ENCODE results near the gene RGS16. TPM values are rescaled to one million over a fixed set of nuclear protein-coding genes. Genes with fewer than 3 reads are reported as not detected.

The RGS16 gene
- total RNA-seq, 8 experiments from 2014 or later = 2.1 to 48.1 (median 24.5) TPM

- H3K4me1 ChIP-seq (replicated peaks in 1 of 2) = peaks cover 33 to 35% of the 10 kb centered on the region in 2 donors
- WGBS, 10 experiments = 0 to 44% (median 19%) methylated on average over 1 to 6 of the region's 6 CpGs; no CpG with 5 or more reads in 1 of the 10 experiments
- no peak overlapping the region for H3K4me3 ChIP-seq
- in situ Hi-C loops (cut with MboI; ENCODE audit: low pct_unique_long_range_greater_than_20kb in 2 of 9, low sequenced_read_pairs in 9 of 9, unreplicated experiment in 9 of 9) = loop anchor here in 2 of 9 experiments (5.0 to 10.0 kb wide), 2 partner anchors 183 to 186 kb away; partner anchors contain the start of gene NPL (in 2 of the 2)
- no peak overlapping the region for H3K27ac ChIP-seq
- ATAC-seq (replicated peaks in 6 of 8) = peak in 3 of 8 experiments; percentile 16 to 26 (median 21)
These were observed 2.8 kb downstream of the RGS16 start for GRCh38 chr1:182601416-182601786.

- in situ Hi-C loops (cut with MboI; ENCODE audit: low pct_unique_long_range_greater_than_20kb in 2 of 9, low sequenced_read_pairs in 9 of 9, unreplicated experiment in 9 of 9) = loop anchor here in 2 of 9 experiments (5.0 to 10.0 kb wide), 2 partner anchors 184 to 186 kb away; partner anchors contain the start of gene NPL (in 2 of the 2)
- no peak overlapping the region for H3K4me3 ChIP-seq
- H3K27ac ChIP-seq = no peak overlapping the region
- 0 to 100% (median 74%) methylated on average over 1 to 4 of the region's 5 CpGs; no CpG with 5 or more reads in 1 of the 10 experiments for WGBS, 10 experiments
- H3K4me1 ChIP-seq (replicated peaks in 1 of 2) = peaks cover 30 to 31% of the 10 kb centered on the region in 2 donors
- no peak for ATAC-seq (replicated peaks in 6 of 8)
These were observed 3.3 kb downstream of the RGS16 start for GRCh38 chr1:182600745-182601415.

GRCh38 chr1:182600036-182600713 lies 4.0 kb downstream of the RGS16 start:
- ATAC-seq (replicated peaks in 6 of 8) = no peak
- in situ Hi-C loops (cut with MboI; ENCODE audit: low pct_unique_long_range_greater_than_20kb in 2 of 9, low sequenced_read_pairs in 9 of 9, unreplicated experiment in 9 of 9) = loop anchor here in 2 of 9 experiments (5.0 to 10.0 kb wide), 2 partner anchors 185 to 187 kb away; partner anchors contain the start of gene NPL (in 2 of the 2)
- H3K4me1 ChIP-seq (replicated peaks in 1 of 2) = peaks cover 30 to 31% of the 10 kb centered on the region in 2 donors
- 77 to 100% (median 93%) methylated on average over 1 to 7 of the region's 17 CpGs; no CpG with 5 or more reads in 5 of the 10 experiments for WGBS, 10 experiments
- no peak overlapping the region for H3K27ac ChIP-seq
- no peak overlapping the region for H3K4me3 ChIP-seq

GRCh38 chr1:182599339-182599738 lies 4.8 kb downstream of the RGS16 start:
- ATAC-seq (replicated peaks in 6 of 8) = no peak
- no peak overlapping the region for H3K27ac ChIP-seq
- no peak overlapping the region for H3K4me3 ChIP-seq
- WGBS, 10 experiments = 80 to 100% (median 96%) methylated on average over 1 to 5 of the region's 6 CpGs; no CpG with 5 or more reads in 3 of the 10 experiments
- in situ Hi-C loops (cut with MboI; ENCODE audit: low pct_unique_long_range_greater_than_20kb in 2 of 9, low sequenced_read_pairs in 9 of 9, unreplicated experiment in 9 of 9) = loop anchor here in 7 of 9 experiments (5.0 to 25.0 kb wide), 4 partner anchors 183 to 512 kb away; partner anchors contain the start of gene NPL (in 6 of the 7)
- peaks cover 28 to 30% of the 10 kb centered on the region in 2 donors for H3K4me1 ChIP-seq (replicated peaks in 1 of 2)

GRCh38 chr1:182598296-182598695 lies 5.9 kb downstream of the RGS16 start:
- H3K27ac ChIP-seq = no peak overlapping the region
- H3K4me1 ChIP-seq (replicated peaks in 1 of 2) = peaks cover 24 to 26% of the 10 kb centered on the region in 2 donors
- peak in 1 of 8 experiments; percentile 2 for ATAC-seq (replicated peaks in 6 of 8)
- in situ Hi-C loops (cut with MboI; ENCODE audit: low pct_unique_long_range_greater_than_20kb in 2 of 9, low sequenced_read_pairs in 9 of 9, unreplicated experiment in 9 of 9) = loop anchor here in 7 of 9 experiments (5.0 to 25.0 kb wide), 4 partner anchors 184 to 511 kb away; partner anchors contain the start of gene NPL (in 6 of the 7)
- H3K4me3 ChIP-seq = no peak overlapping the region
- 65 to 93% (median 78%) methylated on average over 2 to 5 of the region's 5 CpGs; no CpG with 5 or more reads in 2 of the 10 experiments for WGBS, 10 experiments

GRCh38 chr1:182596934-182597333 lies 7.3 kb downstream of the RGS16 start:
- in situ Hi-C loops (cut with MboI; ENCODE audit: low pct_unique_long_range_greater_than_20kb in 2 of 9, low sequenced_read_pairs in 9 of 9, unreplicated experiment in 9 of 9) = loop anchor here in 7 of 9 experiments (5.0 to 25.0 kb wide), 4 partner anchors 185 to 510 kb away; partner anchors contain the start of gene NPL (in 6 of the 7)
- Histone ChIP-seq H3K4me1 (replicated peaks in 1 of 2) (peaks cover 12% of the 10 kb centered on the region in 2 donors), H3K27ac (no peak overlapping the region), H3K4me3 (no peak overlapping the region)
- WGBS, 10 experiments = 72 to 100% (median 82%) methylated on average over 1 to 6 of the region's 6 CpGs; no CpG with 5 or more reads in 2 of the 10 experiments
- no peak for ATAC-seq (replicated peaks in 6 of 8)

- Histone ChIP-seq H3K27ac (no peak overlapping the region), H3K4me3 (no peak overlapping the region), H3K4me1 (replicated peaks in 1 of 2) (peaks cover under 1% of the 10 kb centered on the region in 2 donors)
- peak; percentile 10 to 73 (median 58) for ATAC-seq (replicated peaks in 6 of 8)
- WGBS, 10 experiments = 17 to 83% (median 45%) methylated on average over 1 to 4 of the region's 4 CpGs
- in situ Hi-C loops (cut with MboI; ENCODE audit: low pct_unique_long_range_greater_than_20kb in 2 of 9, low sequenced_read_pairs in 9 of 9, unreplicated experiment in 9 of 9) = loop anchor here in 7 of 9 experiments (5.0 to 25.0 kb wide), 4 partner anchors 187 to 508 kb away; partner anchors contain the start of gene NPL (in 6 of the 7)
These were observed 8.4 kb downstream of the RGS16 start for GRCh38 chr1:182595641-182596240.

- Histone ChIP-seq H3K4me1 (replicated peaks in 1 of 2) (peaks cover 3 to 10% of the 10 kb centered on the region in 2 donors), H3K4me3 (no peak overlapping the region), H3K27ac (no peak overlapping the region)
- WGBS, 10 experiments = 50 to 94% (median 89%) methylated on average over 1 to 5 of the region's 5 CpGs; no CpG with 5 or more reads in 3 of the 10 experiments
- ATAC-seq (replicated peaks in 6 of 8) = no peak
- in situ Hi-C loops (cut with MboI; ENCODE audit: low pct_unique_long_range_greater_than_20kb in 2 of 9, low sequenced_read_pairs in 9 of 9, unreplicated experiment in 9 of 9) = loop anchor here in 7 of 9 experiments (10.0 to 25.0 kb wide), 2 partner anchors 195 to 503 kb away; partner anchors contain the start of gene NPL (in 5 of the 7)
These were observed 14.3 kb downstream of the RGS16 start for GRCh38 chr1:182589931-182590330.

GRCh38 chr1:182589520-182589919 lies 14.7 kb downstream of the RGS16 start:
- peak in 1 of 8 experiments; percentile 15 for ATAC-seq (replicated peaks in 6 of 8)
- in situ Hi-C loops (cut with MboI; ENCODE audit: low pct_unique_long_range_greater_than_20kb in 2 of 9, low sequenced_read_pairs in 9 of 9, unreplicated experiment in 9 of 9) = loop anchor here in 3 of 9 experiments (25.0 kb wide), 1 partner anchor 502 kb away; no protein-coding TSS in a partner anchor
- WGBS, 10 experiments = 29 to 100% (median 86%) methylated on average over 1 to 3 of the region's 3 CpGs; no CpG with 5 or more reads in 5 of the 10 experiments
- peaks cover 3 to 10% of the 10 kb centered on the region in 2 donors for H3K4me1 ChIP-seq (replicated peaks in 1 of 2)
- H3K27ac ChIP-seq = no peak overlapping the region
- no peak overlapping the region for H3K4me3 ChIP-seq

GRCh38 chr1:182588500-182589396 lies 15.4 kb downstream of the RGS16 start, which contains the start of gene RNASEL:
RNASEL (minus strand) TSS chr1:182589256; CDS start chr1:182586806, 2,450 bp downstream.
- peak within 1 kb of the TSS in 1 of 2 donors; percentile 48 for H3K27ac ChIP-seq
- peak; percentile 80 to 97 (median 94) for ATAC-seq (replicated peaks in 6 of 8)
- peak within 1 kb of the TSS; percentile 15 to 38 (median 33) for H3K4me3 ChIP-seq
- 0 to 80% (median 32%) methylated on average over 1 to 20 of the region's 20 CpGs for WGBS, 10 experiments
- H3K4me1 ChIP-seq (replicated peaks in 1 of 2) = peaks cover 3 to 10% of the 10 kb centered on the region in 2 donors
- in situ Hi-C loops (cut with MboI; ENCODE audit: low pct_unique_long_range_greater_than_20kb in 2 of 9, low sequenced_read_pairs in 9 of 9, unreplicated experiment in 9 of 9) = loop anchor here in 3 of 9 experiments (25.0 kb wide), 1 partner anchor 501 kb away; no protein-coding TSS in a partner anchor
